HG02678 (cell line): Measurements from ENCODE around the gene CLK2.
"Not testable (repeated sequence)": the region's sequence is repeated elsewhere in the genome, so short reads cannot be mapped to it uniquely, and the experiment has no call there.

Experiments
- ATAC-seq: cut with Tn5 transposase; IDR thresholded peaks from one replicate; pipeline ENCODE4 v1.9.1; 2021; ENCODE audit warnings: mild to moderate bottlenecking, moderate library complexity; ENCODE audit not compliant: unreplicated experiment

The CLK2 gene

DNA sequence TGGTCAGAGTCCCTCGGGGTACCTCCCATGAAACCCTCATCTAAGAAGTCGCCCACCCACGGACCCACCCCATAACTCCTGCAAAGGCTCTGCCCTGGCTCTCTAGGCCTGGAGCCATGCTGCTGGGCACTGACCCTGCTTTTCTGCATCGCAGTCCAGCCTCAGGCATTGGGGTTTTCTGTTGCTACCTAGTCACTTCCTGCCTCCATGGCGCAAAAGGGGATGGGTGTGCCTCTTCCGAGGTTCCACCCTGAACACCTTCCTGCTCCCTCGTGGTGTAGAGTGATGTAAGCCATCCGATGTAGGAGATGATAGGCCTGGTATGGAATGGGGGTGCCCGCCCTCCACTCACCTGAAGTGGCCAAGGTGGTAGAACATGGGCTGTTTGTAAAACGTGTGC is 58.6 kb downstream of the CLK2 start:
- not testable (repeated sequence) for ATAC-seq
